ENCODE measurements around the gene KDELR3. TPM values are rescaled to one million over a fixed set of nuclear protein-coding genes. Genes with fewer than 3 reads are reported as not detected.

KDELR3 gene
- total RNA-seq, 1 donor, result not detected

Other genes starting within 250 kb of the KDELR3 start
- 14.3 TPM for gene TMEM184B, start 195.1 kb upstream of the KDELR3 start, total RNA-seq
- gene CSNK1E, start 150.7 kb upstream of the KDELR3 start, total RNA-seq, result 69.1 TPM
- gene KCNJ4, start 12.9 kb upstream of the KDELR3 start, total RNA-seq, result not detected
- 576 TPM for gene DDX17, start 38.2 kb downstream of the KDELR3 start, total RNA-seq
- gene DMC1, start 102.1 kb downstream of the KDELR3 start, total RNA-seq, result 1.4 TPM
- gene FAM227A, start 188.3 kb downstream of the KDELR3 start, total RNA-seq, result not detected
- 1.4 TPM for gene CBY1, start 188.5 kb downstream of the KDELR3 start, total RNA-seq
- 50.8 TPM for gene TOMM22, start 213.9 kb downstream of the KDELR3 start, total RNA-seq
- gene JOSD1, start 232.8 kb downstream of the KDELR3 start, total RNA-seq, result 187 TPM
- 116 TPM for gene GTPBP1, start 237.8 kb downstream of the KDELR3 start, total RNA-seq